ENCODE data around the gene GSN.

DNA sequence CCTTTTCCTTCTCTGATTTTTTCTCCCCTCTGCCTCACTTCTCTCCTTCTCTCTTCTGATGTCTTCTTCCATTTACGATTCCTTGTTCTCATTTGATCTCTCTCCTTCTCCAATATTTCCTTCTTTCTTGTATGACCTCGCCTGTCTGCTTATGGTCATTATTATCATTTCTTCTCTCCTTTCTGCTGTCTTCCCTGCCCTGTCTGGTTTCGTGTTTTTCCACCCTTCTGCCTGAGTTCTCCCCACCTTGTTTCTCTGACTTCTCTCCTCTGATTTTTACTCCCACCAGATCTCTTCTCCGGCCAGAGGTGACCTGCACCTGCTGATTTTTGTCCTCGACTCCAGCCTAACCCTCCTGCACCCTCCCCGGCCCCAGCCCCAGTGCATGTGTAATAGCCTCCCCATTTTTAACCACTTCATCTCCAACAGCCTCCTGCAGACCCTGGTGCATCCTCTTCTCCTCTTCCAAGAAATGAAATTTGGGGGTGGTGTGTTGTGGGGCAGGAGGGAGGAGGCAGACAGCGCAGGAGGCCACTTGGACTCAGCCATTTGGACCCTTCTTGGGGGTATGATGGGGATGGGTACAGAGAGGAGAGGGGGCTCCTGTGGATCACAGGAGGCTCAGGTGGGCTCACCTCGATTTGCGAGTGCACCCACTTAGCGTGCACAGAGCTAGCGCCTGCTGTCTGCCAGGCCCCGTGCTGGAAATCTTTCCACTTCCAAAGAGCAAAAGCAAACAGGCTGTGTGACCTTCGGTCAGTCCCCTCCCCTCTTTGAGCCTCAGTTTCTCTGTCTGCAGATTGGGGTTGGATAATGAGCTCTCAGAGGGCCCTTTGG, 32.5 kb downstream of the GSN start:
- TF ChIP-seq, protein P1, sequence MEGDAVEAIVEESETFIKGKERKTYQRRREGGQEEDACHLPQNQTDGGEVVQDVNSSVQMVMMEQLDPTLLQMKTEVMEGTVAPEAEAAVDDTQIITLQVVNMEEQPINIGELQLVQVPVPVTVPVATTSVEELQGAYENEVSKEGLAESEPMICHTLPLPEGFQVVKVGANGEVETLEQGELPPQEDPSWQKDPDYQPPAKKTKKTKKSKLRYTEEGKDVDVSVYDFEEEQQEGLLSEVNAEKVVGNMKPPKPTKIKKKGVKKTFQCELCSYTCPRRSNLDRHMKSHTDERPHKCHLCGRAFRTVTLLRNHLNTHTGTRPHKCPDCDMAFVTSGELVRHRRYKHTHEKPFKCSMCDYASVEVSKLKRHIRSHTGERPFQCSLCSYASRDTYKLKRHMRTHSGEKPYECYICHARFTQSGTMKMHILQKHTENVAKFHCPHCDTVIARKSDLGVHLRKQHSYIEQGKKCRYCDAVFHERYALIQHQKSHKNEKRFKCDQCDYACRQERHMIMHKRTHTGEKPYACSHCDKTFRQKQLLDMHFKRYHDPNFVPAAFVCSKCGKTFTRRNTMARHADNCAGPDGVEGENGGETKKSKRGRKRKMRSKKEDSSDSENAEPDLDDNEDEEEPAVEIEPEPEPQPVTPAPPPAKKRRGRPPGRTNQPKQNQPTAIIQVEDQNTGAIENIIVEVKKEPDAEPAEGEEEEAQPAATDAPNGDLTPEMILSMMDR (IDR thresholded peaks at IDR 0.05) = no peak
- TF ChIP-seq POLR2A (IDR thresholded peaks at IDR 0.05) = no peak
- TF ChIP-seq POLR2AphosphoS5 (IDR thresholded peaks at IDR 0.05) = no peak

All from transverse colon (tissue), 4 donors.